Smooth muscle cell (in vitro differentiated cells): ENCODE results near the gene RPP30. TPM values are rescaled to one million over a fixed set of nuclear protein-coding genes. Genes with fewer than 3 reads are reported as not detected.

Source experiments
- DNase-seq: peaks from one replicate; lab custom pipeline; 2025; ENCODE audit not compliant: unreplicated experiment; lab: John Stamatoyannopoulos, UW
- H2AFZ ChIP-seq: fragments of 200-600 bp; sonication (generic); 2 replicates; pipeline ENCODE4 v1.6.0; 2016; ENCODE audit warnings: antibody characterized with exemption, low read depth, mild to moderate bottlenecking
- H3F3A ChIP-seq: fragments of 200-600 bp; sonication (generic); 2 replicates; pipeline ENCODE4 v1.6.0; 2017; ENCODE audit warnings: antibody characterized with exemption, low read depth
- H3K27ac ChIP-seq: fragments of 200-600 bp; sonication (generic); 2 replicates; pipeline ENCODE4 v1.5.1; 2016; ENCODE audit warnings: low read depth, mild to moderate bottlenecking
- H3K27me3 ChIP-seq: fragments of 200-600 bp; sonication (generic); 2 replicates; pipeline ENCODE4 v1.6.1; 2016; ENCODE audit warnings: low read depth, mild to moderate bottlenecking
- H3K36me3 ChIP-seq: fragments of 200-600 bp; sonication (generic); 2 replicates; pipeline ENCODE4 v1.5.1; 2016; ENCODE audit warnings: low read depth
- H3K4me1 ChIP-seq: fragments of 200-600 bp; sonication (generic); 2 replicates; pipeline ENCODE4 v1.5.1; 2016; ENCODE audit warnings: low read depth
- H3K4me2 ChIP-seq: fragments of 200-600 bp; sonication (generic); 2 replicates; pipeline ENCODE4 v1.6.0; 2016; ENCODE audit warnings: mild to moderate bottlenecking
- H3K4me3 ChIP-seq: fragments of 200-600 bp; sonication (generic); 2 replicates; pipeline ENCODE4 v1.5.1; 2016; ENCODE audit warnings: mild to moderate bottlenecking
- H3K79me2 ChIP-seq: fragments of 200-600 bp; sonication (generic); 2 replicates; pipeline ENCODE4 v1.6.0; 2016; ENCODE audit warnings: low read depth, mild to moderate bottlenecking
- H3K9ac ChIP-seq: fragments of 200-600 bp; sonication (generic); 2 replicates; pipeline ENCODE4 v1.6.0; 2016; ENCODE audit warnings: low read depth
- H3K9me3 ChIP-seq: fragments of 200-600 bp; sonication (generic); replicated peaks from 2 replicates; pipeline ENCODE4 v1.5.1; 2016; ENCODE audit warnings: low read depth
- H4K20me1 ChIP-seq: fragments of 200-600 bp; sonication (generic); 2 replicates; pipeline ENCODE4 v1.6.0; 2016; ENCODE audit warnings: low read depth
- WGBS: methylation state at CpG from one replicate; pipeline ENCODE4 v1.1.7; 2016; ENCODE audit warnings: low lambda C conversion rate; 5-methylcytosine and 5-hydroxymethylcytosine counted together
- polyA plus RNA-seq: library from polyadenylated mRNA; unstranded; fragments of >200 nt; fragmentation: Nextera tagmentation; extraction: Ambion mirVana; gene quantifications from 2 replicates; pipeline ENCODE4 v1.2.1, GENCODE V29; 2016
- total RNA-seq: library from RNA; depleted of rRNA; stranded (reverse); fragments of >200 nt; gene quantifications from 2 replicates; pipeline ENCODE4 v1.2.3, GENCODE V29; 2014
- TF ChIP-seq, protein P1 (sequence below): fragments of 200-600 bp; sonication (generic); IDR thresholded peaks from 2 replicates; pipeline ENCODE4 v1.5.1; 2017; ENCODE audit warnings: borderline replicate concordance, mild to moderate bottlenecking, antibody characterized with exemption; ENCODE audit not compliant: insufficient read depth, poor library complexity, severe bottlenecking

RPP30 gene
- total and polyA plus RNA-seq, 2 experiments from 2014 or later, result 48.2 to 73.0 TPM

DNA sequence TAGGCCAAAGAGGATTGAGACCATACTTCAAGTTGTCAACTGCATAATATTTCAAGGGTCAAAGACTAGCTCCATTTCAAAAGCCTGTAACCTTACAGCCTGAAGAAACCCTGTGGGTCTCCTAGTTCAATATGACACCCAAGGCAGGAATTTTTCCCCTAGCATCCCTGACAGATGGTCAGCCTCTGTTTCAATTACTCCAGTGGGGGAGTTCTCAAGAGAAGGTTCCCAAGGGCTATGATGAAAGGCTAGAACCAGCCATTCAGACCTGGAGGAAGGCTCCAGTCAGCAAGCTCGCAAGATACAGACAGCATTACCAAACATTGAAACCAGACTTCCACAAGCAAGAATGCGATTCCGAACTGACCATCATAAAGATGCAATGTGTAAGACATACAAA is 15.5 kb upstream of the RPP30 start:
- Histone ChIP-seq H3K4me3 (peak overlapping the region; percentile 75), H3K4me2 (peak overlapping the region; percentile 95), H3F3A (peaks cover 8% of the 10 kb centered on the region), H3K27ac (no peak overlapping the region), H4K20me1 (no peaks in the 10 kb centered on the region), H3K79me2 (peaks cover 16% of the 10 kb centered on the region), H2AFZ (no peak overlapping the region), H3K4me1 (peaks cover 4% of the 10 kb centered on the region), H3K9me3 (no peaks in the 10 kb centered on the region), H3K36me3 (no peaks in the 10 kb centered on the region), H3K27me3 (peaks cover 6% of the 10 kb centered on the region), H3K9ac (no peak overlapping the region)
- TF ChIP-seq, protein P1, sequence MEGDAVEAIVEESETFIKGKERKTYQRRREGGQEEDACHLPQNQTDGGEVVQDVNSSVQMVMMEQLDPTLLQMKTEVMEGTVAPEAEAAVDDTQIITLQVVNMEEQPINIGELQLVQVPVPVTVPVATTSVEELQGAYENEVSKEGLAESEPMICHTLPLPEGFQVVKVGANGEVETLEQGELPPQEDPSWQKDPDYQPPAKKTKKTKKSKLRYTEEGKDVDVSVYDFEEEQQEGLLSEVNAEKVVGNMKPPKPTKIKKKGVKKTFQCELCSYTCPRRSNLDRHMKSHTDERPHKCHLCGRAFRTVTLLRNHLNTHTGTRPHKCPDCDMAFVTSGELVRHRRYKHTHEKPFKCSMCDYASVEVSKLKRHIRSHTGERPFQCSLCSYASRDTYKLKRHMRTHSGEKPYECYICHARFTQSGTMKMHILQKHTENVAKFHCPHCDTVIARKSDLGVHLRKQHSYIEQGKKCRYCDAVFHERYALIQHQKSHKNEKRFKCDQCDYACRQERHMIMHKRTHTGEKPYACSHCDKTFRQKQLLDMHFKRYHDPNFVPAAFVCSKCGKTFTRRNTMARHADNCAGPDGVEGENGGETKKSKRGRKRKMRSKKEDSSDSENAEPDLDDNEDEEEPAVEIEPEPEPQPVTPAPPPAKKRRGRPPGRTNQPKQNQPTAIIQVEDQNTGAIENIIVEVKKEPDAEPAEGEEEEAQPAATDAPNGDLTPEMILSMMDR, result no peak
- no peak for DNase-seq
- WGBS, result 91% methylated on average over 3 of the region's 3 CpGs

DNA sequence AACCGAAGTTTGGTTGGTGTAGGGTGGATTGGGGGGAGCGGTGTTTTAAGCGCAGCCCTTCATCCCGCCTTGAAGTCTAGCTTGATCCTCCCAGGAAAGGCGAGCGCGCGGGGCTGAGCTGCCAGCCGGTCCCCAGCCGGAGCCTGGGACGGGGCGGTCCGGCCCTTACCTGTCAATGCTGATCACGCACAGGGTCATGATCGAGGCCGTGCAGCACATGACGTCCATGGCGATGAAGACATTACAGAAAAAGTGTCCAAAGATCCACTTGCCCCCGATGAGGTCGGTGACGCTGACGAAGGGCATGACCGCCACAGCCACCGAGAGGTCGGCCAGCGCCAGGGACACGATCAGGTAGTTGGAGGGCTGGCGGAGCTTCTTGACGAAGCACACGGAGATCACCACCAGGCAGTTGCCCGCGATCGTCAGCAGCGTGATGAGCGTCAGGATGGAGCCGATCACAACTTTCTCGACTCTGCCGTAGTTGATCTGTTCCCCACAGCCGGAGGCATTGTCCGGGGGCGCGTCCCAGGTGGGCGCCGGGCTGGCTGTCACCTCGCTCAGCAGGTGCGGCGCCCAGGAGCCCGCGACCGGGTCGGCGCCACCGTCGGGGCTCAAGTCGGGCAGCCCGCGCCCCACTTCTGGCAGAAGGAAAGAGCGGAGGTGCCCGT is 14.7 kb upstream of the RPP30 start:
- H3K4me2 ChIP-seq, result peak overlapping the region; percentile 95
- no peaks in the 10 kb centered on the region for H4K20me1 ChIP-seq
- peaks cover 6% of the 10 kb centered on the region for H3K27me3 ChIP-seq
- TF ChIP-seq, protein P1, result no peak
- H3F3A ChIP-seq, result peaks cover 8% of the 10 kb centered on the region
- H3K4me3 ChIP-seq, result peak overlapping the region; percentile 75
- no peak overlapping the region for H3K27ac ChIP-seq
- WGBS, result 13% methylated on average over 59 of the region's 59 CpGs
- no peak for DNase-seq
- no peaks in the 10 kb centered on the region for H3K36me3 ChIP-seq
- H3K9me3 ChIP-seq, result no peaks in the 10 kb centered on the region
- peak overlapping the region; percentile 21 for H3K9ac ChIP-seq
- peaks cover 4% of the 10 kb centered on the region for H3K4me1 ChIP-seq
- peaks cover 15% of the 10 kb centered on the region for H3K79me2 ChIP-seq
- peak overlapping the region; percentile 85 for H2AFZ ChIP-seq

DNA sequence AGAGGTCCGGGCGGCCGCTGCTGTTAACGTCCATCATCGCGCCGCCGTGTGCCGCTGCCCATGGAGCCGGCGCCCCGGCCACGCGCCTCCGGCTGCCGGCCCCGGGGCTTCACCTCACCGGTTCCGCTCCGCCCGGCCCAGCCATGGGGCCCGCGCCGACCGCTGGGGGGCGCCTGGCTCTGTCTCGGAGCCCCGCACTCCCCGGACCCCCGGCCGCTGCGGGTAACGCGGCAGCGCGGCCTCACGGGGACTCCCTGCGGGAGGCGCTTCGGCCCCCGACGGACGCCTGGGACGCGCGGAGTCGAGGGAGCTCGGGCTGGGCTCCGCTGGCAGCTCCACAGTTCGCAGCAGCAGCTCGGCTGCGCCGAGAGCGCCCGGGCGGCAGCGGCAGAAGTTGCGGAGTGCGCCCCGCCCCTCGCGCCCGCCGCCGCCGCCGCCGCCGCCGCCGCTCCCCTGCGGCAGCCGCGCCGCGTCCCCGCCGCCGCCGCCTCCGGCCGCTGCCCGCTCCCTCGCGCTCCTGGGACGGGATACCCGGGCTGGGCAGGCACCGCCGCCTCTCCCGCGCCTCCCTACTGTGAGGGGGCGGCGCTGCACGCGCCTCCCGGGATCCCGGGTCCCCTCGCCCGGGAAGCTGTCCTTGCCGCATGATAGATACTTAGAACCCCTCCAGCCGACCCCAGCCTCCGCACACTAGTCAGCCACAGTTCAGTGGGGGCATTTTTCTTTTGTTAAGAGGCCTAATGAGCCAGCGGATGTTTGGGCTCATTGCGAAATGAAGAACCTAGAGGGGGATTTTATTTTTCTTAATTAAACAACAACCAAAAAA is 13.9 kb upstream of the RPP30 start, which contains the start of gene HTR7:
TSS of gene HTR7 (minus strand) at position 405 of the 826 bp plus-strand sequence. CDS start at position 37, 368 bp downstream.
- peak within 1 kb of the TSS; percentile 75 for H3K4me3 ChIP-seq
- peaks cover 9% of the 10 kb centered on the region for H3K79me2 ChIP-seq
- under 1% methylated on average over 68 of the region's 104 CpGs for WGBS
- peak within 1 kb of the TSS; percentile 70 for H3K27ac ChIP-seq
- H3K4me1 ChIP-seq, result peaks cover 4% of the 10 kb centered on the region
- no peaks in the 10 kb centered on the region for H3K9me3 ChIP-seq
- H4K20me1 ChIP-seq, result no peaks in the 10 kb centered on the region
- peak within 1 kb of the TSS; percentile 60 for H3K9ac ChIP-seq
- H3K4me2 ChIP-seq, result peak within 1 kb of the TSS; percentile 95
- H3F3A ChIP-seq, result peaks cover 8% of the 10 kb centered on the region
- H3K27me3 ChIP-seq, result peaks cover 6% of the 10 kb centered on the region
- no peaks in the 10 kb centered on the region for H3K36me3 ChIP-seq
- TF ChIP-seq, protein P1, result peak; percentile 53
- peak; percentile 24 for DNase-seq
- H2AFZ ChIP-seq, result peak within 1 kb of the TSS; percentile 99
